Measurements from ENCODE around the gene TRIM42.

- TF ChIP-seq CHD2 (IDR thresholded peaks at IDR 0.05; ENCODE audit: low read length, partially characterized antibody) (no peak), CTCF (IDR thresholded peaks at IDR 0.05) (no peak), ESRRA (IDR thresholded peaks at IDR 0.05; ENCODE audit: borderline replicate concordance, low read length) (no peak), SMC3 (IDR thresholded peaks at IDR 0.05) (no peak), JUNB (IDR thresholded peaks at IDR 0.05) (no peak), RAD21 (conservative IDR thresholded peaks at IDR 0.05 in 1 of 2, IDR thresholded peaks at IDR 0.05 in 1 of 2) (no peak), MYC (IDR thresholded peaks at IDR 0.05; ENCODE audit: borderline replicate concordance, low read length) (no peak), REST (IDR thresholded peaks at IDR 0.05) (no peak), MAX (IDR thresholded peaks at IDR 0.05) (no peak), PHF8 (IDR thresholded peaks at IDR 0.05; ENCODE audit: borderline replicate concordance, low read depth) (no peak), GATA3 (IDR thresholded peaks at IDR 0.05; ENCODE audit: borderline replicate concordance) (no peak)
Observed at GRCh38 chr3:140748171-140748570, 70.3 kb downstream of the TRIM42 start.
